CD4-positive, CD25-positive, alpha-beta regulatory T cell (primary cell): Measurements from ENCODE around the gene BTN3A1. TPM values are rescaled to one million over a fixed set of nuclear protein-coding genes. Genes with fewer than 3 reads are reported as not detected.

Experiments used
- ATAC-seq, 2 donors: fragments of 150-1000 bp; cut with Tn5 transposase; one replicate each; pipeline ENCODE4 v1.10.0; 2021; ENCODE audit warnings: low read depth in 2 of 2, moderate number of reproducible peaks in 2 of 2, moderate library complexity in 1 of 2
- DNase-seq, 3 donors: peaks; one replicate each; pipeline versions ENCODE4 v3.0.0 to v3.0.0-alpha.2; 2012 to 2022; ENCODE audit warnings: mixed read lengths in 1 of 3
- H3K27ac ChIP-seq: one replicate; pipeline ENCODE4 v1.7.0; 2013; ENCODE audit warnings: mild to moderate bottlenecking, low read length; ENCODE audit not compliant: insufficient read depth, poor library complexity, severe bottlenecking
- H3K27me3 ChIP-seq: one replicate; pipeline ENCODE4 v1.7.0; 2013; ENCODE audit warnings: low read length; ENCODE audit not compliant: control insufficient read depth, insufficient read depth
- H3K36me3 ChIP-seq: one replicate; pipeline ENCODE4 v1.7.0; 2013; ENCODE audit warnings: mild to moderate bottlenecking, low read length, moderate library complexity; ENCODE audit not compliant: control insufficient read depth, insufficient read depth
- H3K4me1 ChIP-seq: 2 replicates; pipeline ENCODE4 v1.7.0; 2013; ENCODE audit warnings: mild to moderate bottlenecking, low read length; ENCODE audit not compliant: insufficient read depth, control insufficient read depth, poor library complexity, severe bottlenecking
- H3K4me3 ChIP-seq: one replicate; pipeline ENCODE4 v1.7.0; 2013; ENCODE audit warnings: low read depth, mild to moderate bottlenecking, low read length, moderate library complexity
- H3K9me3 ChIP-seq, 2 experiments: 1 replicate in 1 of 2; 2 replicates in 1 of 2; pipeline ENCODE4 v1.7.0; 2013; ENCODE audit warnings: low read length in 2 of 2, mild to moderate bottlenecking in 1 of 2, moderate library complexity in 1 of 2; ENCODE audit not compliant: control insufficient read depth in 2 of 2
- H3K27ac Mint-ChIP-seq, 3 donors: one replicate each; pipeline ENCODE4 v1.8.0; 2020 to 2022; ENCODE audit warnings: mild to moderate bottlenecking in 3 of 3, mixed read lengths in 3 of 3, moderate library complexity in 2 of 3
- H3K27me3 Mint-ChIP-seq: one replicate; pipeline ENCODE4 v1.8.0; 2022; ENCODE audit warnings: mild to moderate bottlenecking, mixed read lengths
- H3K36me3 Mint-ChIP-seq: one replicate; pipeline ENCODE4 v1.8.0; 2020; ENCODE audit warnings: mixed read lengths
- H3K4me1 Mint-ChIP-seq, 4 donors: one replicate each; pipeline ENCODE4 v1.8.0; 2020 to 2022; ENCODE audit warnings: mixed read lengths in 4 of 4, mild to moderate bottlenecking in 1 of 4
- H3K4me3 Mint-ChIP-seq, 4 donors: one replicate each; pipeline ENCODE4 v1.8.0; 2020 to 2022; ENCODE audit warnings: mild to moderate bottlenecking in 4 of 4, mixed read lengths in 4 of 4, moderate library complexity in 3 of 4
- H3K9me3 Mint-ChIP-seq, 7 donors: one replicate each; pipeline ENCODE4 v1.8.0; 2020 to 2022; ENCODE audit warnings: mixed read lengths in 7 of 7, mild to moderate bottlenecking in 3 of 7, moderate library complexity in 2 of 7
- polyA plus RNA-seq, 4 donors: library from polyadenylated mRNA; unstranded; fragments of 300-500 nt; fragmentation: Illumina TruSeq; gene quantifications; one replicate each; pipeline ENCODE4 v1.2.3, GENCODE V29; 2021
- total RNA-seq: library from RNA; stranded (reverse); gene quantifications from one replicate; pipeline ENCODE4 v1.2.3, GENCODE V29; 2022

Gene BTN3A1
- total and polyA plus RNA-seq, 5 donors from 2014 or later = 67.4 to 279 (median 72.0) TPM

GRCh38 chr6:26441977-26442376 is 39.9 kb downstream of the BTN3A1 start:
- Mint-ChIP-seq H3K36me3 (peaks cover 43% of the 10 kb centered on the region), H3K27ac (peak overlapping the region; percentile 59 to 100 (median 61)), H3K4me1 (peaks cover 19 to 72% (median 47%) of the 10 kb centered on the region in 4 donors), H3K4me3 (peak overlapping the region; percentile 96 to 99 (median 98)), H3K27me3 (no peaks in the 10 kb centered on the region), H3K9me3 (peaks cover 0 to 4% (median 0%) of the 10 kb centered on the region in 7 donors)
- H3K27ac ChIP-seq = peak overlapping the region; percentile 94
- no peaks in the 10 kb centered on the region for H3K27me3 ChIP-seq
- DNase-seq (no peak), ATAC-seq (no peak)
- peaks cover 33% of the 10 kb centered on the region for H3K36me3 ChIP-seq
- peak overlapping the region; percentile 100 for H3K4me3 ChIP-seq
- H3K9me3 ChIP-seq = no peaks in the 10 kb centered on the region
- peaks cover 55% of the 10 kb centered on the region for H3K4me1 ChIP-seq

- Histone ChIP-seq H3K4me1 (peaks cover 45% of the 10 kb centered on the region), H3K36me3 (peaks cover 72% of the 10 kb centered on the region), H3K4me3 (peak overlapping the region; percentile 64), H3K27ac (peak overlapping the region; percentile 59), H3K27me3 (no peaks in the 10 kb centered on the region), H3K9me3 (no peaks in the 10 kb centered on the region)
- Mint-ChIP-seq H3K9me3 (no peaks in the 10 kb centered on the region), H3K4me1 (peaks cover 13 to 61% (median 44%) of the 10 kb centered on the region in 4 donors), H3K36me3 (peaks cover 76% of the 10 kb centered on the region), H3K27me3 (no peaks in the 10 kb centered on the region), H3K4me3 (peak overlapping the region; percentile 17 to 72 (median 51)), H3K27ac (peak overlapping the region; percentile 23 to 86 (median 85))
- DNase-seq (peak in 1 of 3 donors; percentile 40), ATAC-seq (peak in 1 of 2 donors; percentile 56)
These were observed 44.0 kb downstream of the BTN3A1 start for GRCh38 chr6:26445934-26446667.

GRCh38 chr6:26447257-26447656 is 45.2 kb downstream of the BTN3A1 start:
- H3K4me3 Mint-ChIP-seq = peak overlapping the region in 1 of 4 donors; percentile 72
- Histone ChIP-seq H3K36me3 (peaks cover 81% of the 10 kb centered on the region), H3K4me1 (peaks cover 38% of the 10 kb centered on the region), H3K27ac (peak overlapping the region; percentile 43), H3K27me3 (no peaks in the 10 kb centered on the region), H3K9me3 (no peaks in the 10 kb centered on the region), H3K4me3 (no peak overlapping the region)
- H3K4me1 Mint-ChIP-seq = peaks cover 13 to 60% (median 47%) of the 10 kb centered on the region in 4 donors
- peaks cover 87% of the 10 kb centered on the region for H3K36me3 Mint-ChIP-seq
- peaks cover 0 to 2% (median 0%) of the 10 kb centered on the region in 7 donors for H3K9me3 Mint-ChIP-seq
- H3K27ac Mint-ChIP-seq = peak overlapping the region in 2 of 3 donors; percentile 83 to 86
- ATAC-seq (no peak), DNase-seq (no peak)
- H3K27me3 Mint-ChIP-seq = no peaks in the 10 kb centered on the region

GRCh38 chr6:26450240-26450639 is 48.2 kb downstream of the BTN3A1 start:
- Mint-ChIP-seq H3K36me3 (peaks cover 76% of the 10 kb centered on the region), H3K27me3 (no peaks in the 10 kb centered on the region), H3K27ac (peak overlapping the region in 2 of 3 donors; percentile 38 to 85), H3K9me3 (peaks cover 0 to 2% (median 0%) of the 10 kb centered on the region in 7 donors), H3K4me1 (peaks cover 6 to 41% (median 29%) of the 10 kb centered on the region in 4 donors), H3K4me3 (no peak overlapping the region)
- DNase-seq (no peak), ATAC-seq (no peak)
- no peak overlapping the region for H3K27ac ChIP-seq
- peaks cover 70% of the 10 kb centered on the region for H3K36me3 ChIP-seq
- H3K4me1 ChIP-seq = peaks cover 18% of the 10 kb centered on the region
- H3K4me3 ChIP-seq = no peak overlapping the region
- no peaks in the 10 kb centered on the region for H3K27me3 ChIP-seq
- H3K9me3 ChIP-seq = no peaks in the 10 kb centered on the region

GRCh38 chr6:26452631-26453235 is 50.7 kb downstream of the BTN3A1 start:
- Histone ChIP-seq H3K4me1 (peaks cover 7% of the 10 kb centered on the region), H3K27ac (no peak overlapping the region), H3K36me3 (peaks cover 46% of the 10 kb centered on the region), H3K4me3 (no peak overlapping the region), H3K9me3 (no peaks in the 10 kb centered on the region), H3K27me3 (no peaks in the 10 kb centered on the region)
- Mint-ChIP-seq H3K27ac (peak overlapping the region; percentile 48 to 68 (median 58)), H3K36me3 (peaks cover 64% of the 10 kb centered on the region), H3K4me1 (peaks cover 5 to 39% (median 30%) of the 10 kb centered on the region in 4 donors), H3K4me3 (no peak overlapping the region), H3K27me3 (no peaks in the 10 kb centered on the region), H3K9me3 (peaks cover 0 to 2% (median 0%) of the 10 kb centered on the region in 7 donors)
- DNase-seq (no peak), ATAC-seq (no peak)

- Histone ChIP-seq H3K4me1 (peaks cover 17% of the 10 kb centered on the region), H3K4me3 (no peak overlapping the region), H3K9me3 (no peaks in the 10 kb centered on the region), H3K27me3 (no peaks in the 10 kb centered on the region), H3K36me3 (peaks cover 34% of the 10 kb centered on the region), H3K27ac (no peak overlapping the region)
- H3K9me3 Mint-ChIP-seq = peaks cover 0 to 2% (median 0%) of the 10 kb centered on the region in 7 donors
- DNase-seq (no peak), ATAC-seq (no peak)
- no peak overlapping the region for H3K4me3 Mint-ChIP-seq
- peak overlapping the region in 2 of 3 donors; percentile 6 to 56 for H3K27ac Mint-ChIP-seq
- H3K36me3 Mint-ChIP-seq = peaks cover 49% of the 10 kb centered on the region
- peaks cover 7 to 45% (median 34%) of the 10 kb centered on the region in 4 donors for H3K4me1 Mint-ChIP-seq
- H3K27me3 Mint-ChIP-seq = no peaks in the 10 kb centered on the region
These were observed 52.6 kb downstream of the BTN3A1 start for GRCh38 chr6:26454631-26455030.

- H3K4me1 Mint-ChIP-seq = peaks cover 11 to 53% (median 39%) of the 10 kb centered on the region in 4 donors
These were observed 53.4 kb downstream of the BTN3A1 start for GRCh38 chr6:26455357-26455970.

More at GRCh38 chr6:26455357-26455970, 53.4 kb downstream of the BTN3A1 start:
- Histone ChIP-seq H3K27me3 (no peaks in the 10 kb centered on the region), H3K4me1 (peaks cover 26% of the 10 kb centered on the region), H3K4me3 (no peak overlapping the region), H3K27ac (no peak overlapping the region), H3K36me3 (peaks cover 34% of the 10 kb centered on the region), H3K9me3 (no peaks in the 10 kb centered on the region)
- H3K9me3 Mint-ChIP-seq = peaks cover 0 to 2% (median 0%) of the 10 kb centered on the region in 7 donors
- H3K36me3 Mint-ChIP-seq = peaks cover 47% of the 10 kb centered on the region
- H3K4me3 Mint-ChIP-seq = peak overlapping the region in 1 of 4 donors; percentile 22
- peak overlapping the region in 2 of 3 donors; percentile 70 to 97 for H3K27ac Mint-ChIP-seq
- no peak for ATAC-seq
- H3K27me3 Mint-ChIP-seq = no peaks in the 10 kb centered on the region
- no peak for DNase-seq
